D721Med (cell line): ENCODE measurements around the gene MYOM1.
A peak's percentile ranks its signal among the peaks of the same experiment; 100 is the strongest.

Experiments used
- DNase-seq: peaks from one replicate; pipeline ENCODE4 v3.0.0; 2011; ENCODE audit warnings: low spot score; ENCODE audit not compliant: insufficient read length
- FAIRE-seq: peaks from 2 replicates; lab custom pipeline; 2011; peaks lifted over from hg19 to GRCh38; lab: Jason Lieb, UNC
- TF ChIP-seq, protein P1 (sequence below): IDR thresholded peaks from 2 replicates; pipeline ENCODE4 v1.5.1; 2012; ENCODE audit warnings: mild to moderate bottlenecking, control low read depth; ENCODE audit not compliant: insufficient read depth; ENCODE audit errors: missing control alignments

MYOM1 gene

DNA sequence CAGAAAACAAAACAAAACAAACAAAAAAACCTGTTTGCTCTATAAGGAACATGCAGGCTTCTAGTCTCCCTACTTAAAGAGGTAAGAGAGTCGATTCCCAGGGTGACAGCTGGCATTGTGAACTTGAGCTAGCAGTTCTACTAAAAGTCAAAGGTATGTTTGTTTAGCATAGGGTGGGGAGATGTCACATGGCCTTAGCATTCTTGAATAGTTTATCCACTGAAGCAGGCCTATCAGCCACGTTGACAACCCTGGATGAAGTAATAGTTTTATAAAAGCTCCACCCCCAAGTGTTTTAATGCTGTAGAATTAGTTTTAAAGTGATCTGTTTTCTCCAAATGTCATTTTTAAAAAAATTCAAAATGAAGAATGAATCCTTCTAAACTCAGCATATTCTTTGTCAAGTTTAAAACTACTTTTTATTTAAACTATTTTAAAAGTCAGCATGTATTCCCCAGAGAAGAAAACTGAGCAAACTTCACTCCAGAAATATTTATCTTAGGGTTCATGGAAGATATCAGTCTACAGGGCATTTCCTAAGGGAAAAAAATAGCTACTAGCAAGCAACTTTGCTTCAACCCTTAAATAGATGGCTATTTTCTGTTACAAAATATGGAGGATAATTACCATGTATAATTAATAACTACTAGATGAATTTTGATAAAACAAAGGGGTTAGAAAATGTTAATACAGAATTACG lies 1.7 kb downstream of the MYOM1 start:
- DNase-seq, result no peak
- FAIRE-seq, result no peak
- TF ChIP-seq, protein P1, sequence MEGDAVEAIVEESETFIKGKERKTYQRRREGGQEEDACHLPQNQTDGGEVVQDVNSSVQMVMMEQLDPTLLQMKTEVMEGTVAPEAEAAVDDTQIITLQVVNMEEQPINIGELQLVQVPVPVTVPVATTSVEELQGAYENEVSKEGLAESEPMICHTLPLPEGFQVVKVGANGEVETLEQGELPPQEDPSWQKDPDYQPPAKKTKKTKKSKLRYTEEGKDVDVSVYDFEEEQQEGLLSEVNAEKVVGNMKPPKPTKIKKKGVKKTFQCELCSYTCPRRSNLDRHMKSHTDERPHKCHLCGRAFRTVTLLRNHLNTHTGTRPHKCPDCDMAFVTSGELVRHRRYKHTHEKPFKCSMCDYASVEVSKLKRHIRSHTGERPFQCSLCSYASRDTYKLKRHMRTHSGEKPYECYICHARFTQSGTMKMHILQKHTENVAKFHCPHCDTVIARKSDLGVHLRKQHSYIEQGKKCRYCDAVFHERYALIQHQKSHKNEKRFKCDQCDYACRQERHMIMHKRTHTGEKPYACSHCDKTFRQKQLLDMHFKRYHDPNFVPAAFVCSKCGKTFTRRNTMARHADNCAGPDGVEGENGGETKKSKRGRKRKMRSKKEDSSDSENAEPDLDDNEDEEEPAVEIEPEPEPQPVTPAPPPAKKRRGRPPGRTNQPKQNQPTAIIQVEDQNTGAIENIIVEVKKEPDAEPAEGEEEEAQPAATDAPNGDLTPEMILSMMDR, result no peak

DNA sequence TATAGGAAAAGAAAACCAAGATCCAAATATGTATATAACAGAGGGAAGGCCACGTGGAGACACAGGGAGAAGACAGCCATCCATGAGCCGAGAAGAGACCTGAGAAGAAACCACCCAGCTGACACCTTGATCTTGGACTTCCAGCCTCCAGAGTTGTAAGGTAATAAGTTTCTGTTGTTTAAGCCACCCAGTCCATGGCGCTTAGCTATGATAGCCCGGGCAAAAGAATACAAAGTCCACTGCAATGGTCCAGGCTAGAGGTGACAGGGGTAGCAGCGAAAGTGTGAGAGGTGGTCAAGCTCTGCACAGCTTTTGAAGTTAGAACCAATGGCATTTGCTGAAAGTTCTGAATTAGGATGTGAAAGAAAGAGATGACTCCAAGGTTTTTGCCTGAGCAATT lies 2.8 kb downstream of the MYOM1 start:
- TF ChIP-seq, protein P1, result no peak
- FAIRE-seq (no peak), DNase-seq (no peak)

DNA sequence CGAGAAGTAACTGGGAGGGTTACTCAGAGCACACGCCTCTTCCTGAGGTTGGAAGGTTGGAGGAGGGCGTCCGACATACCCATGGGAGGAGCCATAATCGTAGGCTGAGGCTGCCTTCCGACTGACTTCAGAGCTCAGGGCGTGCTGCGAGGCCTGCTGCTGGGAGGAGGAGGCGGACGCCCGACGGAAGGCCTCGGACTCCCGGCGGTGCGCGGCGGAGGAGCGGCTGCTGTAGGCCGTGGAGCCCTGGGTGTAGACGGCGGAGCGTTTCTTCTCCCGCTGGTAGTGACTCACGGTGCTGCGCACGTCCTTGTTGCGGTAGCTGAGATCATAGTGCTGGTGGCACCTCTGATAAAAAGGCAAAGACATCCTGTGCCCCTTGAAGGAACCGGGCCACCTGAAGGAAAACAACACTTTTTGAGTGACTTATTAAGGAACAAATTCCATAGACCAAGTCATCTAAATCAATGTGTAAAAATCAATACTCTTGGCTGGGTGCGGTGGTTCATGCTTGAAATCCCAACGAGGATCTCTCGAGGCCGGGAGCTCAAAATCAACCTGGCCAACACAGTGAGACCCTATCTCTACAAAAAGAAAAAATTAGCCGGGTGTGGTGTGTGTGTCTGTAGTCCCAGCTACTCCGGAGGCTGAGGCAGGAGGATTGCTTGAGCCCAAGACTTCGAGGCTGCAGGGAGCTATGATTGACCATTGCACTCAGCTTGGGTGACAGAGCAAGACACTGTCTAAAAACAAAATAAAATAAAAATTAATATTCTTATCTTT lies 4.7 kb downstream of the MYOM1 start:
- DNase-seq, result no peak
- TF ChIP-seq, protein P1, result no peak
- FAIRE-seq, result no peak

DNA sequence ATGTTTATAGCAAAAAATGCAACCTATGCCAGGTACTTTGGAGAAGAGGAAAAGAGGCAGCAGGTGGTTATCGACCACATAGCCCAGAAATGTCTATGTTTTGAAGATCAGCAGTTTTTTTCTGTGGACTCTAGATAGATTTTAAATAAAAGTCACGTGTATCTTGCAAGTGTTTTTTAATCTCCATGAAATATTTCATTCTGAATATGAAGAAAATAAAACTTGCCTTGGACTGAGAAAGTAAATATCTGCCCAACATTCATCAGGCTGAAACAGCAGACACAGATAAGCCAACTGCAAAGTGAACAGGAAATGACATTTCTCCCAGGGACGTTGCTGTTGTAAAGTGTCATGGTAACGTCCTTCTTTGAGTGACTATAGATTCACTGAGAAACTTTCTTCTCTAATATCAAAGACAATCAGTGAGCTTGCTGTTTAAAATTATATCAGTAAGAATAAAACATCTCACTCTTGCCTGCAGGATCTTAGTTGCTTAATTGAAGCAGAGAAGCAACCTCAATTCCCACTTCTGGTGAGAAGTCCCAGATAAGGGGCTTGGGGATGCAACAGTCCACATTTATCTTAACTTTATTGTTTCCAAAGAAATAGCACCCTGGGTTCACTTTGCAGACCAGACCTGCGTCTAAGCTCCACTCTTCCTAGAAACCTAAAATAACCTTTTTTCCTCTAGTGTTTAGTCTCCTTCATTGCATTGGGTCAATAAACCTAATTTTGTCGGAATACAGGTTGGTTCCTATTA lies 6.3 kb downstream of the MYOM1 start:
- FAIRE-seq, result no peak
- DNase-seq, result no peak
- TF ChIP-seq, protein P1, result no peak

DNA sequence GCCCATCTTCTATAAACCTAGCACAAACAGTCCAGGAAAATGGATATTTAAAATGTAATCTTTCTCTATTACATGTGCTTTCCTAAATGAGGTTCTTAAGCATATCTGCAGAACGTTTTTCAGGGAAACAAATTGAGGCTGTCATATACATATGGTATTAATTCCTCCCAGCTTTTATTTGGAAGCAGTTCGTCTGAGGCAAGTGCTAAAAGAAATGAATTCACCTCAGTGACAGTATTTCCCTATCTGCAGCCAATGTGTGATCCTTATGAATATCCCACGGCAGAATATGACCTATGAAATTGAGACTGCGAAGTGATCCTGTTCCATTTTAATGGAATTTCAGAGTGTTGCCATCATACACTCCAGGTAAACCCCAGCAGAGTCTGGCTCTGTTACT lies 7.1 kb downstream of the MYOM1 start:
- DNase-seq (no peak), FAIRE-seq (no peak)
- TF ChIP-seq, protein P1, result no peak

DNA sequence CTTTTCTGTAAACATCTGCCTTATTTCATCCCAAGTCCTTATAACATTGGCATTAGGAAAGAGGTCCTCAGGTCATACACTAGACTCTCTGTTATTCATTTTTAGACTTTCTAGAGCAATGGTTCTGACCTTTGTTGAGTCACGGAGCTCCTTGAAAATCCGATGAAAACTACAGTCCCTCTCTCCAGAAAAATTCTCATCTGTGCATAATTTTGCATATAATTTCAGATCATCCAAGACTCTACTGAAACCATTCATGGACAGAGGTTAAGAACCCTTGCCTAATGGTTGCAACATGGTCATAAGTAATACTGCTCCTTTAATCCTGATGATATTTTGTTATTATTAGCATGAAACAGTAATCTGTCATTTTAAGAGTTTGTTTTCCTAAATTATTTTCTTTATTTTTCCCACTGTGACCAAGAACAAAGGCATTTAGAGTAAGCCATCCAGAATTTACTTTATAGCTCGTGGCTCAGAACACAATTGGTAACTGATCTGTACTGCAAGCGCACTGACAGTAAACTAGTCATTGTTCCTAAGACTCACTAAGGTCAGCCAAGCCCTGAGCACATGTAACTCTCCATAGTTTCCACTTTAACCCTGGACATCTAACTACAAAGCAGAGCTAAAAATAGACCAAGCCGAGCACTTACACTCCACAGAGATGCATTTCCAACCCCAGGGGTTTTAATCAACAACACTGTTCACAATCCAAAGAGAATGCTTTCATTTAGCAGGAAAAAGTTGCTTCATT lies 8.4 kb downstream of the MYOM1 start:
- TF ChIP-seq, protein P1, result no peak
- DNase-seq (no peak), FAIRE-seq (peak; percentile 46)
